ENCODE results near the gene RAB7A. TPM values are rescaled to one million over a fixed set of nuclear protein-coding genes. Genes with fewer than 3 reads are reported as not detected.
A peak's percentile ranks its signal among the peaks of the same experiment; 100 is the strongest.

RAB7A gene
- 245 and 258 TPM in 2 replicates for total RNA-seq (2021)
- percentile 93 among the genes with signal in this experiment for Bru-seq, nascent RNA
- percentile 91 among the genes with signal in this experiment for BruChase-seq, experiment 1, labeled RNA remaining after a 2-hour chase
- percentile 95 among the genes with signal in this experiment for BruChase-seq, experiment 2, labeled RNA remaining after a 6-hour chase
- long read RNA-seq, transcript RAB7A-201 (6 exons, 2,244 nt): major isoform, 501 of 547 reads
- long read RNA-seq, partial matches to known transcripts: 9 of 547 reads
- long read RNA-seq, other reads (novel, unspliced or antisense): 35 of 547 reads

DNA sequence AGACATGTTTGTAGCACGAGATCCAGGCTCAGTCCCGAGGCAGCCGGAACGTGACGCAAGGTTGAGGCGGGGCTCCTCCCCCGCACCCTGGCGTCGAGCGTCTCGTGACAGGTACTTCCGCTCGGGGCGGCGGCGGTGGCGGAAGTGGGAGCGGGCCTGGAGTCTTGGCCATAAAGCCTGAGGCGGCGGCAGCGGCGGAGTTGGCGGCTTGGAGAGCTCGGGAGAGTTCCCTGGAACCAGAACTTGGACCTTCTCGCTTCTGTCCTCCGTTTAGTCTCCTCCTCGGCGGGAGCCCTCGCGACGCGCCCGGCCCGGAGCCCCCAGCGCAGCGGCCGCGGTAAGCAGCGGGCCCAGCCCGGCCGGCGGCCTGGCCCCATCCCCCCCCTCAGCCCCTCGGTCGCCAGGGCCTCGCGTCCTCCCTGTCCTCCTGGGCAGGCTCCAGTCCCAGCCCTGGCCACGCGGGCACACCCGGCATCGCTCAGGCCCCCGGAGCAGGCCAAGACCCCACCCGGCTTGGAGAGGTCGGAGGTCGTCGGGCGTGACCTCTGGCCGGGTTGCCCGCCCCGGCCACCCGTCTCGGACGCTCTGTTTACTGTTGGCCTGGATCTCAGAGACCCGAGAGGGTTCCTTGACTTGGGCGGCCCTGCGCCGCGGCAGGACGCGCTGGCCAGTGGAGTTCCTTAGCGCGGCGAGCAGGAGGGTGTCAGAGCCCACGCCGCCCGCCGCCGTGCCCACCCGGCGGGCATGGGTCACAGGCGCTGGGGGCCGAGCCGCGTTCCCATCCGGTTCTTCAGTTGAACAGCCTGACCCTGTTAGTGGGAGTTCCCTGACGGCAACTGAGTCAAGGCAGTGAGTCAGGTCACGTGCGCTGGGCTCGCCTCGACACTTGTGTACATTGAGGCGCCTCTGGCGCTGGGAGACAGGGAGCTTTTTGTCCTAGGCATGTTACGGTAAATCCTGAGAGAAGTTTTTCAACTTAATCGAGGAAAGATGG is at the start of gene RAB7A:
RAB7A (plus strand) TSS at position 161 of the 994 bp plus-strand sequence. CDS start 69,185 bp downstream, outside the sequence.
- ChIA-PET CTCF (no interaction called here), POLR2A (ENCODE audit: low non-redundant PET) (no interaction called here)
- H3K27me3 ChIP-seq (replicated peaks; ENCODE audit: insufficient read depth, low read depth, low read length, poor library complexity): no peaks in the 10 kb centered on the region
- DNase-seq (ENCODE audit: low spot score): peak; percentile 99
- peak within 1 kb of the TSS; percentile 99 for H3K4me3 ChIP-seq (ENCODE audit: low read depth, low read length, poor library complexity, severe bottlenecking)
- peak within 1 kb of the TSS; percentile 96 for H3K27ac ChIP-seq (ENCODE audit: low read depth, low read length, poor library complexity, severe bottlenecking)
- H3K9me3 ChIP-seq (ENCODE audit: low read depth, low read length, poor library complexity, severe bottlenecking): no peaks in the 10 kb centered on the region
- no peak for TF ChIP-seq EZH2 (IDR thresholded peaks at IDR 0.05; ENCODE audit: borderline replicate concordance, low read depth, low read length, poor library complexity, severe bottlenecking)
- TF ChIP-seq, protein P1, sequence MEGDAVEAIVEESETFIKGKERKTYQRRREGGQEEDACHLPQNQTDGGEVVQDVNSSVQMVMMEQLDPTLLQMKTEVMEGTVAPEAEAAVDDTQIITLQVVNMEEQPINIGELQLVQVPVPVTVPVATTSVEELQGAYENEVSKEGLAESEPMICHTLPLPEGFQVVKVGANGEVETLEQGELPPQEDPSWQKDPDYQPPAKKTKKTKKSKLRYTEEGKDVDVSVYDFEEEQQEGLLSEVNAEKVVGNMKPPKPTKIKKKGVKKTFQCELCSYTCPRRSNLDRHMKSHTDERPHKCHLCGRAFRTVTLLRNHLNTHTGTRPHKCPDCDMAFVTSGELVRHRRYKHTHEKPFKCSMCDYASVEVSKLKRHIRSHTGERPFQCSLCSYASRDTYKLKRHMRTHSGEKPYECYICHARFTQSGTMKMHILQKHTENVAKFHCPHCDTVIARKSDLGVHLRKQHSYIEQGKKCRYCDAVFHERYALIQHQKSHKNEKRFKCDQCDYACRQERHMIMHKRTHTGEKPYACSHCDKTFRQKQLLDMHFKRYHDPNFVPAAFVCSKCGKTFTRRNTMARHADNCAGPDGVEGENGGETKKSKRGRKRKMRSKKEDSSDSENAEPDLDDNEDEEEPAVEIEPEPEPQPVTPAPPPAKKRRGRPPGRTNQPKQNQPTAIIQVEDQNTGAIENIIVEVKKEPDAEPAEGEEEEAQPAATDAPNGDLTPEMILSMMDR (conservative IDR thresholded peaks at IDR 0.05; ENCODE audit: low read depth, low read length): no peak
- BruUV-seq (replicated peaks): no TSS peak
- H3K36me3 ChIP-seq (ENCODE audit: insufficient read depth, low read length, poor library complexity, severe bottlenecking): no peaks in the 10 kb centered on the region
- intact Hi-C loops (cut with micrococcal nuclease; ENCODE audit: unreplicated experiment): no loop called here
- H3K4me1 ChIP-seq (ENCODE audit: insufficient read depth, low read length, poor library complexity, severe bottlenecking): peaks cover 3% of the 10 kb centered on the region

DNA sequence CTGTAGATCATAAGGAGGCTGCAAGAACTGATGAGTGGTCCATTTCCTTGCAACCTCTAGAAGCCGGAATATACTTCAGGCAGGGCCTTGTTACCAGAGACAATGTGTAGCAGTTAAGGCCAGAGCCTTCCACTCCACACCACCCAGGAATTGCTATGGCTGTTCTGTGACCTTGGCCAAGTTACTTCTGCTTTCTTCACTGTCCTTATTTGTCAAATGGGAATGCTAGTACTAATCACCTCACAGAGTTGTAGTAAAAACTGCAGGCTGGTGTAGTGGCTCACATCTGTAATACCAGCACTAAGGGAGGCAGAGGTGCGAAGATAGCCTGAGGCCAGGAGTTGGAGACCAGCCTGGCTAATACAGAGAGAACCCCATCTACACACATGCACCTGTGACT is 46.6 kb upstream of the RAB7A start:
- Histone ChIP-seq H3K4me1 (ENCODE audit: insufficient read depth, low read length, poor library complexity, severe bottlenecking) (peaks cover 4% of the 10 kb centered on the region), H3K4me3 (ENCODE audit: low read depth, low read length, poor library complexity, severe bottlenecking) (no peak overlapping the region), H3K36me3 (ENCODE audit: insufficient read depth, low read length, poor library complexity, severe bottlenecking) (no peaks in the 10 kb centered on the region), H3K9me3 (ENCODE audit: low read depth, low read length, poor library complexity, severe bottlenecking) (no peaks in the 10 kb centered on the region), H3K27me3 (replicated peaks; ENCODE audit: insufficient read depth, low read depth, low read length, poor library complexity) (no peaks in the 10 kb centered on the region), H3K27ac (ENCODE audit: low read depth, low read length, poor library complexity, severe bottlenecking) (no peak overlapping the region)
- ChIA-PET POLR2A (ENCODE audit: low non-redundant PET) (no interaction called here), CTCF (no interaction called here)
- TF ChIP-seq EZH2 (IDR thresholded peaks at IDR 0.05; ENCODE audit: borderline replicate concordance, low read depth, low read length, poor library complexity, severe bottlenecking): no peak
- TF ChIP-seq, protein P1 (conservative IDR thresholded peaks at IDR 0.05; ENCODE audit: low read depth, low read length): no peak
- intact Hi-C loops (cut with micrococcal nuclease; ENCODE audit: unreplicated experiment): no loop called here
- DNase-seq (ENCODE audit: low spot score): no peak
- BruUV-seq (replicated peaks): no TSS peak

DNA sequence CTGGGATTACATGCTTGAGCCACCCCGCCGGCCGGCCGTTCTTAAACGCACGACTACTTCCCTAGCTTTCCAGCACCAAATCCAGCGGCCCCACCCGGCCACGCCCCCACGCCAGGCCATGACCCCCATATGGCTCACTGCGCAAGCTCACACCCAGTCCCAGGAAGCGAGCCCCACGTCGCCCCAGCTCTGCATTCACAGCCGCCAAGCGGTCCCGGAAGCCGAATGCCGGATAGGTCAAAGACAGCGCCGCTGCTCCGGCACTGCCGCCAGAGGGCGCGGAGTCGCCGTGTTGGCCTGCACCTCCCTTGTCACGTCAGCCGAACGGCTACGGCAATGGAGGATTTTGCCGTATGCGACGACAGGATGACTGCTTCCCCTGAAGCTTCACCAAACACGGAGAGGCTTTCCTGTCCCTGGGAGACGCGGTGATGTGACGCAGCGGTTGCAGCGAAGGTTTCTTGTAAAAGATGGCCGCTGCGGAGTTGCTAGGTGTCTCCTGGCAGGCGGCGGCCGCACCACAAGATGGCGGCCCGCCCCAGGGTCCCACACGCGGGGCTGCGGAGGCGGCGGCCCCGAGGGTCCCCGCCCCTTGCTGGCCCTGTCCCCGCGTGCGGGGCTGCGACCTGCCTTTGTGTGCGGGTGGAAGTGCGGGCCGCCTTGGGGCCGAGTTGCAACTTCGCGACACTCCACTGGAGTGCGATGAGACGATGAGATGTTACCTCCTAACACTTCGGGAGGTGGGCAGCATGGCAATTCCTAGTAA is 45.2 kb upstream of the RAB7A start:
- intact Hi-C loops (cut with micrococcal nuclease; ENCODE audit: unreplicated experiment): loop anchor here (2.0 to 5.0 kb wide), 2 partner anchors 114 to 127 kb away; no protein-coding TSS in a partner anchor
- POLR2A ChIA-PET (ENCODE audit: low non-redundant PET): no interaction called here
- H3K9me3 ChIP-seq (ENCODE audit: low read depth, low read length, poor library complexity, severe bottlenecking): no peaks in the 10 kb centered on the region
- CTCF ChIA-PET: interaction anchor here (0.6 to 2.1 kb wide), 9 partner anchors 9 to 202 kb away, joined by 3 to 18 read pairs (median 4); partner anchors contain the start of gene ACAD9
- no peaks in the 10 kb centered on the region for H3K36me3 ChIP-seq (ENCODE audit: insufficient read depth, low read length, poor library complexity, severe bottlenecking)
- TF ChIP-seq, protein P1 (conservative IDR thresholded peaks at IDR 0.05; ENCODE audit: low read depth, low read length): peak; percentile 99
- no peak for TF ChIP-seq EZH2 (IDR thresholded peaks at IDR 0.05; ENCODE audit: borderline replicate concordance, low read depth, low read length, poor library complexity, severe bottlenecking)
- H3K4me1 ChIP-seq (ENCODE audit: insufficient read depth, low read length, poor library complexity, severe bottlenecking): peaks cover 4% of the 10 kb centered on the region
- no TSS peak for BruUV-seq (replicated peaks)
- peak overlapping the region; percentile 47 for H3K4me3 ChIP-seq (ENCODE audit: low read depth, low read length, poor library complexity, severe bottlenecking)
- peak overlapping the region; percentile 87 for H3K27ac ChIP-seq (ENCODE audit: low read depth, low read length, poor library complexity, severe bottlenecking)
- no peaks in the 10 kb centered on the region for H3K27me3 ChIP-seq (replicated peaks; ENCODE audit: insufficient read depth, low read depth, low read length, poor library complexity)
- DNase-seq (ENCODE audit: low spot score): peak; percentile 95
